Gastrocnemius medialis (tissue), 4 donors: ENCODE data around the gene ZC2HC1B.

Source experiments
- CTCF ChIP-seq, 5 experiments: fragments of 450-650 bp in 3 of 5; fragments of 200-600 bp in 2 of 5; sonication (generic) in 2 of 5; IDR thresholded peaks in 4 of 5; conservative IDR thresholded peaks in 1 of 5; 1 replicate in 4 of 5; 2 replicates in 1 of 5; pipeline ENCODE4 v1.5.1; 2016 to 2019; ENCODE audit warnings: antibody characterized with exemption in 5 of 5, mild to moderate bottlenecking in 3 of 5, moderate library complexity in 3 of 5
- POLR2A ChIP-seq, 2 donors: fragments of 450-650 bp; IDR thresholded peaks; one replicate each; pipeline ENCODE4 v1.6.1; 2017; ENCODE audit warnings: antibody characterized with exemption in 2 of 2, mild to moderate bottlenecking in 2 of 2, moderate library complexity in 2 of 2

- TF ChIP-seq CTCF (IDR thresholded peaks at IDR 0.05 in 4 of 5, conservative IDR thresholded peaks at IDR 0.05 in 1 of 5) (no peak), POLR2A (IDR thresholded peaks at IDR 0.05) (no peak)
These were observed 112.6 kb downstream of the ZC2HC1B start for GRCh38 chr6:143976806-143977349.
